D721Med (cell line): Measurements from ENCODE around the gene MED26.
A peak's percentile ranks its signal among the peaks of the same experiment; 100 is the strongest.
"Not testable (repeated sequence)": the region's sequence is repeated elsewhere in the genome, so short reads cannot be mapped to it uniquely, and the experiment has no call there.

ENCODE experiments used
- DNase-seq: peaks from one replicate; pipeline ENCODE4 v3.0.0; 2011; ENCODE audit warnings: low spot score; ENCODE audit not compliant: insufficient read length
- FAIRE-seq: peaks from 2 replicates; lab custom pipeline; 2011; peaks lifted over from hg19 to GRCh38; lab: Jason Lieb, UNC
- TF ChIP-seq, protein P1 (sequence below): IDR thresholded peaks from 2 replicates; pipeline ENCODE4 v1.5.1; 2012; ENCODE audit warnings: mild to moderate bottlenecking, control low read depth; ENCODE audit not compliant: insufficient read depth; ENCODE audit errors: missing control alignments

MED26 gene

DNA sequence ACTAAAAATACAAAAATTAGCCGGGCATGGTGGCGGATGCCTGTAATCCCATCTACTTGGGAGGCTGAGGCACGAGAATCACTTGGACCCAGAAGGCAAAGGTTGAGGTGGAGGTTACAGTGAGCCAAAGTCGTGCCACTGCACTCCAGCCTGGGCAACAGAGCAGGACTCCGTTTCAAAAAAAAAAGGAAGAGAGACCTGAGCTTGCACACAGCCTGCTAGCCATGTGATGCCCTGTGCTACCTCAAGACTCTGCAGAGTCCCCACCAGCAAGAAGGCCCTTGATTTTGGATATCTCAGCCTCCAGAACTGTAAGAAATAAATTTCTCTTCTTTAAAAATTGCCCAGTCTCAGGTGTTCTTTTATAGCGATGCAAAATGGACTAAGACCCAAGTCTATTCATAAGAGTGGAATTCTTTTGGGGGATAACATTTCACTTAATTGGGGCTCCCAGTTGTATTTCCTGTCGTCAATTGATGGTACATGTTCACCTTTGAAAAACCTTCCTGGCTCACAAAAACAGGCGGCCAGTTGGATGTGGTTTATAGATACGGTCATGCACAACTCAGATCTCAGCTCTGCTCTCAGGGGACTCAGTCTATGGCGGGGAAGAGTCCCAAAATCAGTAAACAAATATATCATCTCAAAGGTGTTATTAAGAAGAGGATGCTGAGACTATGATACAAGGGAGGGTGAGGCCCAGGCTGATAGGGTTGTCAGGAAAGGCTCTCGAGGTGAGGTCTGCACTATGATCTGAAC is 83.4 kb downstream of the MED26 start:
- no peak for FAIRE-seq
- TF ChIP-seq, protein P1, sequence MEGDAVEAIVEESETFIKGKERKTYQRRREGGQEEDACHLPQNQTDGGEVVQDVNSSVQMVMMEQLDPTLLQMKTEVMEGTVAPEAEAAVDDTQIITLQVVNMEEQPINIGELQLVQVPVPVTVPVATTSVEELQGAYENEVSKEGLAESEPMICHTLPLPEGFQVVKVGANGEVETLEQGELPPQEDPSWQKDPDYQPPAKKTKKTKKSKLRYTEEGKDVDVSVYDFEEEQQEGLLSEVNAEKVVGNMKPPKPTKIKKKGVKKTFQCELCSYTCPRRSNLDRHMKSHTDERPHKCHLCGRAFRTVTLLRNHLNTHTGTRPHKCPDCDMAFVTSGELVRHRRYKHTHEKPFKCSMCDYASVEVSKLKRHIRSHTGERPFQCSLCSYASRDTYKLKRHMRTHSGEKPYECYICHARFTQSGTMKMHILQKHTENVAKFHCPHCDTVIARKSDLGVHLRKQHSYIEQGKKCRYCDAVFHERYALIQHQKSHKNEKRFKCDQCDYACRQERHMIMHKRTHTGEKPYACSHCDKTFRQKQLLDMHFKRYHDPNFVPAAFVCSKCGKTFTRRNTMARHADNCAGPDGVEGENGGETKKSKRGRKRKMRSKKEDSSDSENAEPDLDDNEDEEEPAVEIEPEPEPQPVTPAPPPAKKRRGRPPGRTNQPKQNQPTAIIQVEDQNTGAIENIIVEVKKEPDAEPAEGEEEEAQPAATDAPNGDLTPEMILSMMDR = no peak
- no peak for DNase-seq

DNA sequence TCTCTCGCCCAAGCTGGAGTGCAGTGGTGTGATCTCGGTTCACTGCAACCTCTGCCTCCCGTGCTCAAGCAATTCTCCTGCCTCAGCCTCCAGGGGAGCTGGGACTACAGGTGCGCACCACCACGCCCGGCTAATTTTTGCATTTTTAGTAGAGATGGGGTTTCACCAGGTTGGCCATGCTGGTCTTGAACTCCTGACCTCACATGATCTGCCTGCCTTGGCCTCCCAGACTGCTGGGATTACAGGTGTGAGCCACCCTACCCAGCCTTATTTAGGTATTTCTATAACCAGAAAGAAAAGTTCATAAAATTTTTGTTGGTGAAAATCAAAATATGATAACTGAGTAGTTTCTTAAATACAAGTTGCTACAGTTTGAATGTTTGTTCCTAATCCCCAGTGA is 84.3 kb downstream of the MED26 start:
- not testable (repeated sequence) for DNase-seq, FAIRE-seq

DNA sequence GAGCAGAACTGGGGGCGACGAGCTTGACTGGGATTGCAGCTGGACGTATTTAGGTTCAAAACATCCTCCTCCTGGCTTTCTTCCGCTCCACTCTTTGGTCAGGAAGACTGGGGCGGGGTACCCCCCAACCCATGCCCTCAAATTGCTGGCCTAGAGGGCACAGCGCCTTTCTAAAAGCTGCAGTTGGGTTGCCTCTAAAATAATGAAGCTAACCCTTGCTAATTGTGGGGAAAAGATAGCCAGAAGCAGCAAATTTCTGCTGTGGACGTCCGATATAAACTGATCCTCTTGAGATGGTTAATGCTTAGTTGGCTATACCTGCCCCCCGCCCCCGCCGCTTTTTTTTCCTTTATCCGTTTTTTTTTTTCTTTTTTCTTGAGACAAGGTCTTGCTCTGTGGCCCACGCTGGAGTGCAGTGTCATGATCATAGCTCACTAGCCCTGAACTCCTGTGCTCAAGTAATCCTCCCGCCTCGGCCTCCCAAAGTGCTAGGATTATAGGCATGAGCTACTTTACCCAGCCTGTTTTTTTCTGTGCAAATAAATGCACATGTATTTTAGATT is 85.0 kb downstream of the MED26 start:
- DNase-seq (no peak), FAIRE-seq (no peak)
- TF ChIP-seq, protein P1 = no peak

DNA sequence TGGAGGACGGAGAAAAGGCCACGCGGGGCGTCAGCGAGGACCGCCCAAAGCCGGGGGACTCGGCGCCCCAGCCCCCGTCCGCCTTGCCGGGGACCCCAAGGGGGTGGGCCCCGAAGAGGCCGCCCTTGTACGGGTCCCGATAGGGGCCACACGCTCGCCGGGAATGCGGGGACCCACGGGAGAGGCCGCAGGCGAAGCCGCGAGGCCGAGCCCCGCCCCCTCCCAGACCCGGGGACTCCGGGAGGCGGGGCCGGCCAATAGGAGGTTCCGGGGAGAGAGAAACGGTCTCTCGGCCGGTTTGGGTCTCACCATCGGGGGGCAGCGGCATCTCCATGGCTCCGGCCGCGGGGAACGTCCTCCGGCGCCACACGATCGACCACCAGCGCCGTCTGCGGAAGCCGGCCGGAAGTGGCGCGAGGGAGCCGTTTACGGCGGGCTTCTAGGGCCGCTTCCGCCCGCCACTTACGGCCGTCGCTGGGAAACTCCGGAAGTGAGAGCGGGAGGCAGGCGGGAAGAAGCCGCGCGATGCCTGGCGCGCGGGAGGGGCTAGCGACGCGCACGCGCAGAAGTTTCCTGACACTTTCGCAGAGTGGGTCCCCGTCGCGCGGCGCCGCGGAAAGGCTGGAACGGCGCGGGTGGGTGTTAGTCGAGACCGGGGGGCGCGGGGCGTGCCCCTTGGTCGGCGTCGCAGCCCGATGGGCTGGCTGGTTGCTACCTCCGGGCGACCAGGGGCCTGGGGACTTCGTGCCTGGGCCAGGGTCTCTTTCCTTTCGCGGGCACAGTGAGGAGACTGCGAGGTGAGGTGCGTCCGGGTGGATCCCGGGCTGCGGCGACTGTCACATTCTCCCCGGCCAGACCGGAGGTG is 85.7 kb downstream of the MED26 start, which contains the start of gene CHERP:
TSS of gene CHERP (minus strand) at position 393 of the 865 bp plus-strand sequence. CDS start at position 334, 59 bp downstream.
- peak; percentile 67 for DNase-seq
- TF ChIP-seq, protein P1 = no peak
- FAIRE-seq = no peak

DNA sequence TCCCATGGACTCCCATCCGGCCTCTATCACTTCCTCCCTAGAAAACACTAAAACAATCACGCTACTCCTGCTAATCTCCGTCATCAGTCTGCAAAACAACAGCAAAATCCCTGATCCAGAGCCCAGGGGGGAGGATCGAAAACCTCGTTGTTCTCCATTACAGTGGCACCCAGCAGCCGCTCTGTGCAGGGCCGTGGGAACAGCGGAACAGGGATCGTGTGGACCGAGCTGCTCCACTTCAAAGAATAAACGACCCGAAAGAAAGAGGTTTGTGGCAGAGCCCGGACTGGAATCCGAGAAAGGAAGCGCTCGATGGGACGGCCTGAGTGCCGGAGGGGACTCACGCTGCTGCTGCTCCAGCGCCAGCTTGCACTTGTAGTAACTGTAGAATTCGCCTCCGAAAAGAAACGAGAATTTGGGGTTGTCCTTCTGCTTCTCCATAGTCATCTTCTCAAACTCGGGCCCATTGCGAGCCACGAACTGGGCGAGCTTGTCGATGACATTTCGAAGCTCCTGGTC is 86.4 kb downstream of the MED26 start:
- FAIRE-seq (no peak), DNase-seq (no peak)
- TF ChIP-seq, protein P1 = no peak

DNA sequence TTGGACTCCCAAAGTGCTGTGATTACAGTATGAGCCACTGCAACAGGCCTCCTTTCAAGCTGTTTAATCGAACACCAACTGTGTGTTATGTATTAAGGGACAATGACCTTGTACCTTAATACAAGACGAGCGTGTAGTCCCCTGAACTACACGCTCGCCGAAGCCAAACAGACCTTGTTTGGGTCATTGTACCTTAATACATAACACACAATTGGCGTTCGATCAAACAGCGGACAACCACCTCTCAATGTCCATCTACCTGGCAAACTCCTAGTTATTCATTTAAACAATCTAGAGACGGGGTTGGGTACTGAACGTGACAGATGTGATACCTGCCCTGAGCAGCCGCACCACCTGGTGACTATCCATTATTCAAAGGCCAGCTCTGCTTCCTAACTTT is 87.1 kb downstream of the MED26 start:
- FAIRE-seq (no peak), DNase-seq (no peak)
- TF ChIP-seq, protein P1 = no peak

DNA sequence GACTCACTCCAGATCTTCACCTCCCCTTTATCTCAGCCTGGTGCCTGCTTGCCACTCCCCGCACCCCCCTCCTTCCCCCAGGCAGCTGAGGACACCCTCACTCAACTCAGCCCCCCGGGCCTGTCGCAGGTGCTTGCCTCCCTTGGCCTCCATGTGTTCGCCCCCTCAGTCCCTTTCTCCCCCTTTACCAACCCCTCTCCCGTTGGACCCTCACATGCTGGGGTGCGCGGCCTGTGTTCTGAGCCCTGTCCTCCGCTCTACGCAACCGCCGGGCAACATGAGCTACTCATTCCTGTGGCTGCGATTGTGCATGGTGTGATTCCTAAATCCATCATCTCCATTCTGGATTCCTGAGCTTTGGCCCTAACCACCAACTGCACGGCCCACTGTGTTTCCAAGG is 90.9 kb downstream of the MED26 start:
- TF ChIP-seq, protein P1 = no peak
- no peak for FAIRE-seq
- DNase-seq = no peak
